Stimulated activated CD4-positive, alpha-beta T cell treated with anti-CD3 and anti-CD28 coated beads, Interleukin-2, amount 100 ng/mL, for 48 hours (primary cell): Measurements from ENCODE around the gene AGAP3.
"Not testable (repeated sequence)": the region's sequence is repeated elsewhere in the genome, so short reads cannot be mapped to it uniquely, and the experiment has no call there.

ENCODE experiments used
- DNase-seq, 2 donors: peaks; one replicate each; pipeline ENCODE4 v3.0.0-alpha.2; 2020

AGAP3 gene

DNA sequence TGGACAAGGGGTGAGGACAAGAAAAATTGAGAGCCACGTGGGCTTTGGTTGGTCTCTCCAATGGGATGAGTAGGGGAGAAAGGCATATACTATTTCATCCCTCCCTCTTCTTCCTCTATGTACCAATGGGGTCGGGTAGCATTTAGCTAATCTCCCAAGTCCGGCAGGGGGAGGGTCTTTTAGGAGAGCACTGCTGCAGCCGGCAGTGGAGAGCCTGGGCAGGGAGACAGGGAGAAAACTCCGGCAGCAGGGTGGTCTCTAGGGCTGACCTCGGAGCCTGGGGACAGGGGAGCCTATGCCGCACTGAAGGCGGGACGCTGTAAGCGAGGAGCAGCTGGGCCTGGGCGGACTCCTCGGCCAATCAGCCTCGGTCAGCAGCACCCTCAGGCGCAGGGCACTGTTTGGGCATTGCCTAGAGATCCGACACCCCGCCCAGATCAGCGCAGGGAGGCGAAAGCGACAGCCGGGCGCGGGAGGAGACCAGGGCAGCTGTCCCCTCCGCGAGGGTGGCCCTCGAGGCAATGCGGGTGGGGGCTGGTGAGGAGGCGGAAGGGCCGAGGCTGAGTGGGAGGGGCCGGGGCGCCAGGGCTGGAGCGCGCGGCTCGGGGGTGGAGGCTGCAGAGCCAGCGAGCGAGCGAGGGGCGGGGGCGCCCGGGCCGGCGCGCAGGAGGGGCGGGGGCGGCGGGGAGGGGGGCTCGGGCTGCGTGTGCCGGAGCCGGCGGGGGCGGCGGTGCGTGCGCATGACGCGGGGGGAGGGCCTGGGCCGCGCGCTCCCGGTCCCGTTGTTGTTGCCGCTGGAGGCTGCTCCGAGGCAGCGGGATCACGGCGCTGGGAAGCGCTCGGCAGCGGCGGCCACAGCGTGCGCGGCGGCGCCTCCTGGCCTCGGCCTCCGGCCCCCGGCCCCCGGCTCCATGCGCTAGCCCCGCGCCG lies at the start of gene AGAP3:
Gene AGAP3, plus strand, starts transcription at position 785 of the 930 bp plus-strand sequence. CDS start 267 bp downstream, outside the sequence.
- peak; percentile 35 to 42 for DNase-seq

DNA sequence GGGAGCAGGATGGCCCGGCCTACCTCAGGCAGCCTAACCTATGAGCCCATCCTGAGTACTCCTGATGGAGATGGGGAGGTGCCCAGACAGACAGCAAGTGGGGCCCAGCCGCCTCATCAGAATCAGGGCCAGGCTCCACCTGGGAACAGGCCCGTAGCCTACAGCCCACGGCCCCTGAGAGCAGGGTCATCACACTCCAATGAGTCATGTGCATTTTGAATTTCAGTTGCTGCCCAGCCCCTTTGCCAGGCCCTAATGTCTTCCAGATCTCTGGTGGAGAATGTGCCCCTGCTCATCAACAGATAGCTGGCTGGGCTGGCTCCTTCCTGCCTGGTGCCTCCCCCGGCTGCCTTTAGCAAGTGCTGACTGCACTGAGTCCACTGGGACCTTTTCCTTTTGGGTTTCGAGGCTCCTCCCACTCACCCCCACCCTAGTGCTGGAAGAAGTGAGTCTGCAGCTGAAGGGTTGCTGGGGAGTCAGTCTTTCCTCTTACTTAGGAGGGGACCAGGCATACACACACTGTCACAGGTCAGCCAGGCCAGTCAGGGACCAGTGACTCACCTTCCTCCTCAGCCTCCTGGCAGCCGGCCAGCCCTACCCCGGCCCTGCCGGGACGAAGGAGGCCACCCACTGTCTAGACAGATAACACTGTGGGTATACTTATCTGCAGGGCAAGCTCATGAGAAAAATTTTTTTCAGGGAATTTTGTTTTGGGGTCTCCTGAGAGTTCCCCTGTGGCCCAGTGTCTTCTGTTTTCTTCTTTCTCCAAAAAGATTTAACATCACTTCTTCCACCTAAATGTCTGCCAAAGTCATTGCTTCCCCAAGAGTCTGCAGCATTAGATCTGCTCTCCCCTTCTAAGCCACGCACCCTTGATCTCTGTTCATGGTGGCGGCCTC lies 47.1 kb upstream of the AGAP3 start:
- peak; percentile 65 to 70 for DNase-seq

GRCh38 chr7:151039850-151040548 lies 46.3 kb upstream of the AGAP3 start:
- DNase-seq, result no peak

- no peak for DNase-seq
These were observed 45.5 kb upstream of the AGAP3 start for GRCh38 chr7:151040616-151041375.

DNA sequence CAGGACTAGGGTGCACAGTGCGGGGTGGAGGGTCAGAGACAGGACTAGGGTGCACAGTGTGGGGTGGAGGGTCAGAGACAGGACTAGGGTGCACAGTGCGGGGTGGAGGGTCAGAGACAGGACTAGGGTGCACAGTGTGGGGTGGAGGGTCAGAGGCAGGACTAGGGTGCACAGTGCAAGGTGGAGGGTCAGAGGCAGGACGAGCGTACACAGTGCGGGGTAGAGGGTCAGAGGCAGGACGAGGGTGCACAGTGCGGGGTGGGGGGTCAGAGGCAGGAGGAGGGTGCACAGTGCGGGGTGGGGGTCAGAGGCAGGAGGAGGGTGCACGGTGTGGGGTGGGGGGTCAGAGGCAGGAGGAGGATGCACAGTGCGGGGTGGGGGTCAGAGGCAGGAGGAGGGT lies 42.8 kb upstream of the AGAP3 start:
- DNase-seq, result not testable (repeated sequence)

GRCh38 chr7:151043959-151044358 lies 42.3 kb upstream of the AGAP3 start:
- no peak for DNase-seq

GRCh38 chr7:151045262-151045661 lies 41.0 kb upstream of the AGAP3 start:
- DNase-seq, result no peak

- no peak for DNase-seq
These were observed 40.3 kb upstream of the AGAP3 start for GRCh38 chr7:151045967-151046366.

- DNase-seq, result no peak
These were observed 39.4 kb upstream of the AGAP3 start for GRCh38 chr7:151046603-151047573.

DNA sequence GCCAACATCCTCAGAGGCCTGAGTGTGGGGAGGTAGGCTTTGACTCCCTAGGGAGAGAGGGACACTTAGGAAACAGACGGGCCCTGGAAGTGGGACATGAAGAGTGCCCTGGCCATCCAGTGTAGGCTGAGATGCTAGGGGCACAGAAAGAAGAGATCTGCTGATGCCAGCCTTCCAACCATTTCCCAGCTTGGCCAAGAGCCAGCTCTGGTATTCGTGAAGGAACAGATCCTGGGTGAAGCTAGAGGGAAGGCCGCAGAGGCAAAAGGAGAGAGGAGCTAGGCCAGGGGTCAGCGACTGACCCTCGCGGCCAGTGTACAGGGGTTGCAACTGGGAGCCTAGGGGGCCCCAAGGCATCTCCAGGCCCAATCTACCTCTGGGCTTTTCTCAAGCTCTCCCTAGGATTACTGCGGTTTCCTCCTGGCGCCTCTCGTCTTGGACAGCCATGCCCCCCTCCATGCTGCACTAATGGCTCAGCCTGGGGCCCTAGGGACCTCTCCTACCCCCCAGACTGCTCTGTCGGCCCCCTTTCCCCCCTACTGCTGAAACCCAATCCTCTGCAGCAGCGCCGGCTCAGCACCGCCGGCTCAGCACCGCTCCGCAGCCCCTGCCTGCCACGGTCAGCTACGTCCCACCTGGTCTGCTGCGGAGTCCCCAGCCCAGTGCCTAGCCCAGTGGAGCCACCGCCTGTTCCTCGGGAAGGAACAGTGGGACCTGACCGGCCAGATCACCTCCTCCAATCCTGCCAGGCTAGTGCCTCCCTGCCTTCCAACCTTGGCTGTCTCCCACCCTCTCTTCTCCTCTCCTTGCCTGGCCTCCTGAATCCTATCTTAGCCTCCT lies 38.1 kb upstream of the AGAP3 start, which contains the start of gene ASIC3:
Gene ASIC3, plus strand, starts transcription at position 556 of the 840 bp plus-strand sequence. CDS start 355 bp downstream, outside the sequence.
- no peak for DNase-seq

DNA sequence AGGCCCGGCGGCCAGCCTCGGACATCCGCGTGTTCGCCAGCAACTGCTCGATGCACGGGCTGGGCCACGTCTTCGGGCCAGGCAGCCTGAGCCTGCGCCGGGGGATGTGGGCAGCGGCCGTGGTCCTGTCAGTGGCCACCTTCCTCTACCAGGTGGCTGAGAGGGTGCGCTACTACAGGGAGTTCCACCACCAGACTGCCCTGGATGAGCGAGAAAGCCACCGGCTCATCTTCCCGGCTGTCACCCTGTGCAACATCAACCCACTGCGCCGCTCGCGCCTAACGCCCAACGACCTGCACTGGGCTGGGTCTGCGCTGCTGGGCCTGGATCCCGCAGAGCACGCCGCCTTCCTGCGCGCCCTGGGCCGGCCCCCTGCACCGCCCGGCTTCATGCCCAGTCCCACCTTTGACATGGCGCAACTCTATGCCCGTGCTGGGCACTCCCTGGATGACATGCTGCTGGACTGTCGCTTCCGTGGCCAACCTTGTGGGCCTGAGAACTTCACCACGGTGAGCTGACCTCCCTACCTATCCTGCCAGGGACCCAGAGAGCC lies 37.3 kb upstream of the AGAP3 start:
- DNase-seq, result no peak

DNA sequence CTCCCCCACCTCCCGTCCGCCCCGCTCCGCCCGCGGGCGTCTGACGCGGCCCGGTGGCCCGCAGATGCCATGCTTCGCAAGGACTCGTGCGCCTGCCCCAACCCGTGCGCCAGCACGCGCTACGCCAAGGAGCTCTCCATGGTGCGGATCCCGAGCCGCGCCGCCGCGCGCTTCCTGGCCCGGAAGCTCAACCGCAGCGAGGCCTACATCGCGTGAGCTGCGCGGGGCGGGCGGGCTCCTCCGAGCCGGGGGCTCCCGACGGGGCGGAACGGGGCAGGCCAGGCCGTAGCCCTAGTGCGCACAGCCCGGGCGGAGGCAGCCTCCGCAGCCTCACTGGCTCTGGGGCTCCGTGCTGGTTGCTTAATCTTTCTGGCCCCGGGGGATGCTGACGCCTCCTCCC lies 35.2 kb upstream of the AGAP3 start:
- DNase-seq, result peak; percentile 35 to 43

DNA sequence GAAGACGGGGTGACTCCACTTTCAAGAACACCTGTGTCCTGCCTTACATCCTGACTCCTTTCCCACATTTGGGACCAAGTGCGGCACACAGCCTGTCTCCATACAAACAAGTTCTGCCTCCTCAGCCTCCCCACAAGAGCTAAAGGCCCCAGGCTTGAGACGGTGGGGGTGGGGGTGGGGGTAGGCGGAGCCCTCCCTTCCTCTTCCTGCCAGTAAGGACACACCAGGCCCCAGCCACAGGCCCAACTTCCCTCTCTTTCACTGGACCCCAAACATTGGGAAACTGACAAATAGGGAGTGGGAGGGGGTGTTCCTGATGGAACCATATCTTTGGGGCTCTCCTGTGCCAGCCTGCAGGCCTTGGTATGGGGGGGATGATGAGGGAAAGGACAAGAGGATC lies 33.2 kb upstream of the AGAP3 start:
- no peak for DNase-seq

DNA sequence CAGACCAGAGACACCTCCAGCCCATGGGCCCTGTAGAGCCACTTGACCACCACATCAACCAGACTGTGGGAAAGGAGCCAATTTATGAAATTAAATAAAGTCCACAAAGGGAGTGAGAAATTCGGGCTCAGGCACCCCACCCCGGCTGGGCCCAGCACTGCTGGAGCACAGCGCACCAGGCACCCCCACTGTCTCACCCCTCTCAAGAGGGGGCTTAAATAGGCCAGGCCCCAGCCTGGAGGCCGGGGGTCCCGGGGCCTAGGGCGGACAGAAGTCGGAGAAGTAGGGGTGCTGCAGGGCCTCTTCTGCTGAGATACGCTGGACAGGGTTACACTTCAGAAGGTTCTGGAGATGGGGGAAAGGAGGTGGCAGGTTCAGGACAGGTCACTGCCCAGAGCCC lies 32.5 kb upstream of the AGAP3 start:
- DNase-seq, result no peak

GRCh38 chr7:151056283-151056665 lies 30.0 kb upstream of the AGAP3 start:
- DNase-seq, result no peak

DNA sequence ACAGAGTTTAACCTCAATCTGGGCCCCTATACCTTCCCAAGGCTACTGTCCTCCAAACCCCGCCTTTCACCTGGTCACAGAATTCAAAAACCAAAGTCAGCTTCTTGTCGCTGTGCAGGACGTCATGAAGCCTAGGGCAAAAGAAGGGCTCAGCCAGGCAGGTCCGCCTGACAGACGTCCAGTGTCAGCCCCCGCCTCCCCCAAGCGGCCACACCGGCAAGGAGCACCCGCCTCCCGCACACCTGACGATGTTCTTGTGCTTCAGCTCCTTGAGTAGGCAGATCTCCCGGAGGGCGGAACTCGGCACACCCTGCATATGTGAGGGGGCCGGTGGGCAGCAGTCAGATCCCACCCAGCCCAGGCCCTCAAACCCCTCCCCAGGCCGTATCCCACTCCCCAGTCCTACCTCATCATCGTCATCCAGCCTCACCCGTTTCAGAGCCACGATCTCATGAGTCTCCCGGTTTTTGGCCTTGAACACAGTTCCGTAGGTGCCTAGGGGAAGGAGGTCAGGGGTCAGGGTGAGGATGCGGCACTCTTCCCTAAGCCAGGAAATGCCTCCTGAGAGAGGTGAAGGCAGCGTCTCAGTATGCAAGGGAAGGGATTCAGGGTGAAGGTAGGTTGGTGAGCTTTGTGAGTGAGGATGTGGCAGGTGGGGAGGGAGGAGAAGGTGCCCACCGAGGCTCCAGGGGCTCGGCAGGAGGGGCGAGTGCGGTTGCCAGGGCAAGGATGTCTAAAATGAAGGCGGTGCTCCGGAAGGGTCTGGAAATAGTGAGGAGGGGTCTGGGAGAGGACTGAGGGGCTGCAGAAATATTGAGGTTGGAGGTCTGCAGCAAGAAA lies 29.4 kb upstream of the AGAP3 start:
- DNase-seq, result no peak

DNA sequence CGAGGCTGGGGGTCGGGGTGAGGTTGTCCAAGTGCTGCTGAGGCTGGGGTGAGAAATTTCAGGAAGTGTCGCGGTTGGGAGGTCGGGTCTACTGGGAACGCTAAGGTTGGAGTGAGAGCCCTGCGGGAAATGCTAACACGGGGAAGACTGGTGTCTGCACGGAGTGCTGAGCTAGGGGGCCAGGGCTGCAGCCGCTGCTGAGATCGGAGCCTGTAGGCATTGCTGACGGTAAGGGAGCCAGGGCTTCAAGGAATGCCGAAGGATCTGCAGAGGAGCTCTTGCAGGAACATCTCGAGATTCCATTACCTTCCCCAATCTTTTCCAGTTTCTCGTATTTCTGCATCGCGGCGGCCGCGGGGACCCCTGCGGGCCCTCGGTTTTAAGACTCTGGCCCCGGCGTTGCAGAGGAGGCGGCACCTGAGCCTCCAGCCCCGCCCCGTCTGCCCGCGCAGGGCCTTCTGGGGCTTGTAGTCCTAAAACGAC lies 28.7 kb upstream of the AGAP3 start, which contains the start of gene CDK5:
Gene CDK5, minus strand, starts transcription at position 392 of the 483 bp plus-strand sequence. Its CDS starts 49 bp downstream, at position 343.
- DNase-seq, result no peak
